Endothelial cell of umbilical vein (primary cell): Measurements from ENCODE around the gene ANXA5. TPM values are rescaled to one million over a fixed set of nuclear protein-coding genes. Genes with fewer than 3 reads are reported as not detected.

Source experiments
- Bru-seq: library from RNA; stranded (reverse); fragments of 400-500 nt; gene quantifications from one replicate; lab custom pipeline; 2021; lab: Mats Ljungman, UMichigan
- BruChase-seq, 2 experiments: library from RNA; stranded (reverse); fragments of 400-500 nt; gene quantifications; one replicate each; lab custom pipeline; 2021; lab: Mats Ljungman, UMichigan
- BruUV-seq: library from RNA; stranded (reverse); fragments of 400-500 nt; replicated peaks from 2 replicates; lab custom pipeline; 2021; lab: Mats Ljungman, UMichigan
- CTCF ChIA-PET: fragments of 300-600, 350-600 bp; sonication (Branson Sonifier 250); formaldehyde crosslinking; loops from one replicate; lab custom pipeline; 2021; ENCODE audit warnings: antibody characterized with exemption, inconsistent platforms; lab: Charles Lee
- POLR2A ChIA-PET: fragments of 300-600, 350-600 bp; sonication (Branson Sonifier 250); formaldehyde crosslinking; loops from one replicate; lab custom pipeline; 2021; ENCODE audit warnings: antibody characterized with exemption, inconsistent platforms; lab: Charles Lee
- DNase-seq: peaks from one replicate; pipeline ENCODE4 v3.0.0-alpha.2; 2011; ENCODE audit warnings: low read depth, low spot score
- FAIRE-seq: peaks from 2 replicates; lab custom pipeline; 2011; peaks lifted over from hg19 to GRCh38; lab: Jason Lieb, UNC
- H2AFZ ChIP-seq: 2 replicates; pipeline ENCODE4 v1.6.0; 2012; ENCODE audit warnings: low read depth, low read length, control low read depth, inconsistent platforms
- H3K27ac ChIP-seq: 2 replicates; pipeline ENCODE4 v1.5.1; 2011; ENCODE audit warnings: low read depth, mild to moderate bottlenecking, control low read depth, low read length, moderate library complexity; ENCODE audit not compliant: insufficient read depth
- H3K27me3 ChIP-seq, 2 experiments: 2 replicates each; pipeline versions ENCODE4 v1.6.0 to v1.6.1; 2011; ENCODE audit warnings: low read length in 2 of 2, mixed read lengths in 1 of 2; ENCODE audit not compliant: control insufficient read depth in 2 of 2, insufficient read depth in 2 of 2
- H3K36me3 ChIP-seq, 2 experiments: 2 replicates in 1 of 2; 3 replicates in 1 of 2; pipeline ENCODE4 v1.5.1; 2011; ENCODE audit warnings: low read length in 2 of 2, mild to moderate bottlenecking in 1 of 2, moderate library complexity in 1 of 2; ENCODE audit not compliant: control insufficient read depth in 2 of 2, insufficient read depth in 2 of 2; ENCODE audit errors: extremely low read depth in 1 of 2
- H3K4me1 ChIP-seq: 3 replicates; pipeline ENCODE4 v1.5.1; 2011; ENCODE audit warnings: mild to moderate bottlenecking, low read length; ENCODE audit not compliant: control insufficient read depth, insufficient read depth; ENCODE audit errors: extremely low read depth
- H3K4me2 ChIP-seq: 2 replicates; pipeline ENCODE4 v1.6.1; 2011; ENCODE audit warnings: low read length, control low read depth, mixed read lengths; ENCODE audit not compliant: insufficient read depth
- H3K4me3 ChIP-seq, 3 experiments: fragments of 200-600 bp in 1 of 3; sonication (generic), shearing (Covaris generic) in 1 of 3; replicated peaks in 1 of 3; 2 replicates each; pipeline ENCODE4 v1.5.1; 2011 to 2016; ENCODE audit warnings: control low read depth in 3 of 3, low read length in 3 of 3, mild to moderate bottlenecking in 2 of 3, inconsistent platforms in 1 of 3, low read depth in 1 of 3, moderate library complexity in 1 of 3; ENCODE audit not compliant: insufficient read depth in 1 of 3
- H3K79me2 ChIP-seq: 2 replicates; pipeline ENCODE4 v1.6.0; 2012; ENCODE audit warnings: low read length, inconsistent platforms; ENCODE audit not compliant: control insufficient read depth, insufficient read depth
- H3K9ac ChIP-seq: replicated peaks from 2 replicates; pipeline ENCODE3; 2011; ENCODE audit warnings: low read length, control low read depth; ENCODE audit not compliant: insufficient read depth; ENCODE audit errors: extremely low read depth
- H3K9me1 ChIP-seq: replicated peaks from 3 replicates; pipeline ENCODE4 v1.6.0; 2011; ENCODE audit warnings: mild to moderate bottlenecking, low read length; ENCODE audit not compliant: control insufficient read depth, insufficient read depth; ENCODE audit errors: extremely low read depth
- H3K9me3 ChIP-seq: replicated peaks from 2 replicates; pipeline ENCODE4 v1.5.1; 2012; ENCODE audit warnings: low read length, inconsistent platforms; ENCODE audit not compliant: control insufficient read depth, insufficient read depth
- H4K20me1 ChIP-seq: replicated peaks from 2 replicates; pipeline ENCODE3; 2011; ENCODE audit warnings: mild to moderate bottlenecking, low read length; ENCODE audit not compliant: control insufficient read depth, insufficient read depth; ENCODE audit errors: extremely low read depth
- CTCF ChIP-seq, 2 donors: IDR thresholded peaks; 1 replicate in 1 of 2; 2 replicates in 1 of 2; pipeline ENCODE4 v1.5.1; 2011; ENCODE audit warnings: low read length in 2 of 2, mild to moderate bottlenecking in 2 of 2, moderate library complexity in 2 of 2, control low read depth in 1 of 2, inconsistent platforms in 1 of 2, low read depth in 1 of 2; ENCODE audit not compliant: insufficient read depth in 1 of 2; ENCODE audit errors: extremely low read depth in 1 of 2
- EZH2 ChIP-seq: IDR thresholded peaks from 2 replicates; pipeline ENCODE4 v1.6.1; 2012; ENCODE audit warnings: borderline replicate concordance, low read depth, mild to moderate bottlenecking, moderate library complexity, low read length, inconsistent platforms; ENCODE audit not compliant: severe bottlenecking
- FOS ChIP-seq: IDR thresholded peaks from 2 replicates; pipeline ENCODE4 v1.6.1; 2011; ENCODE audit warnings: mild to moderate bottlenecking, low read length, moderate library complexity, borderline replicate concordance; ENCODE audit not compliant: insufficient read depth
- GATA2 ChIP-seq: IDR thresholded peaks from 2 replicates; pipeline ENCODE4 v1.7.0; 2011; ENCODE audit warnings: low read depth, mild to moderate bottlenecking, moderate library complexity, mixed read lengths, low read length; ENCODE audit not compliant: insufficient read length, insufficient read depth
- JUN ChIP-seq: IDR thresholded peaks from 2 replicates; pipeline ENCODE4 v1.6.1; 2011; ENCODE audit warnings: borderline replicate concordance, low read depth; ENCODE audit not compliant: insufficient read length, insufficient read depth
- MAX ChIP-seq: IDR thresholded peaks from 2 replicates; pipeline ENCODE4 v1.6.1; 2011; ENCODE audit not compliant: insufficient read depth, insufficient read length
- MYC ChIP-seq: IDR thresholded peaks from one replicate; pipeline ENCODE4 v1.6.1; 2011; ENCODE audit warnings: mild to moderate bottlenecking, low read depth, low read length
- POLR2A ChIP-seq: IDR thresholded peaks from 2 replicates; pipeline ENCODE4 v1.6.1; 2012; ENCODE audit warnings: low read depth, mild to moderate bottlenecking, control low read depth, low read length
- POLR2AphosphoS5 ChIP-seq: IDR thresholded peaks from 2 replicates; pipeline ENCODE4 v1.6.1; 2012; ENCODE audit warnings: low read depth, mild to moderate bottlenecking, control low read depth, low read length, moderate library complexity; ENCODE audit not compliant: insufficient read depth
- dilution Hi-C: fragments of 300-500 bp; cut with MboI; formaldehyde crosslinking; loops from one replicate; pipeline ENCODE4 v1.15.0; 2019; ENCODE audit warnings: low sequenced_read_pairs; ENCODE audit not compliant: extremely low pct_ligation_motif_present
- intact Hi-C: fragments of 100-400 bp; cut with micrococcal nuclease; formaldehyde crosslinking; loops from one replicate; pipeline ENCODE4 v1.10.0; 2022
- long read RNA-seq: library from polyadenylated mRNA; stranded (forward); transcript quantifications from one replicate; pipeline ENCODE4 v2.0.0, GENCODE V29; 2021
- polyA minus RNA-seq, 3 experiments: library from RNA; depleted of rRNA, polyadenylated mRNA; stranded (reverse); fragments of >200 nt; gene quantifications; 1 replicate in 1 of 3; 2 replicates in 2 of 3; pipeline ENCODE4 v1.2.3, GENCODE V29; 2011
- polyA plus RNA-seq, 4 experiments: library from polyadenylated mRNA; depleted of rRNA in 3 of 4; stranded (reverse) in 3 of 4; unstranded in 1 of 4; fragments of >200 nt; gene quantifications; 2 replicates each; pipeline versions ENCODE4 v1.2.1 to v1.2.3, GENCODE V29; 2011 to 2012; ENCODE audit warnings: missing spikeins in 1 of 4
- total RNA-seq: library from RNA; stranded (reverse); gene quantifications from 2 replicates; pipeline ENCODE4 v1.2.3, GENCODE V29; 2021

Gene ANXA5
- total RNA-seq (528 and 529 TPM in 2 replicates), polyA plus RNA-seq (446 and 450 TPM in 2 replicates), polyA minus RNA-seq (237 and 262 TPM in 2 replicates), Bru-seq, nascent RNA (percentile 97 among the genes with signal in this experiment), BruChase-seq, experiment 1, labeled RNA remaining after a 6-hour chase (percentile 96 among the genes with signal in this experiment), BruChase-seq, experiment 2, labeled RNA remaining after a 2-hour chase (percentile 95 among the genes with signal in this experiment)
- 470 and 496 TPM in 2 replicates for polyA plus RNA-seq (2011; cell fraction: cytosol; rRNA removed)
- 367 and 450 TPM in 2 replicates for polyA plus RNA-seq (2011; cell fraction: nucleus; rRNA removed)
- 465 and 669 TPM in 2 replicates for polyA plus RNA-seq (2012)
- polyA minus RNA-seq (2011; cell fraction: cytosol; rRNA and poly(A)+ RNA removed) = 217 TPM
- 153 and 177 TPM in 2 replicates for polyA minus RNA-seq (2011; cell fraction: nucleus; rRNA and poly(A)+ RNA removed)
- long read RNA-seq, transcript ANXA5-201 (13 exons, 1,762 nt) = major isoform, 2,426 of 2,665 reads
- long read RNA-seq, transcript ANXA5-207 (6 exons, 868 nt) = minor isoform, 11 of 2,665 reads
- long read RNA-seq, partial matches to known transcripts = 142 of 2,665 reads
- long read RNA-seq, other reads (novel, unspliced or antisense) = 83 of 2,665 reads

GRCh38 chr4:121696581-121697461 is at the start of gene ANXA5:
TSS of gene ANXA5 (minus strand) at chr4:121696980. CDS start at chr4:121696589, 391 bp downstream.
- peak within 1 kb of the TSS; percentile 97 for H3K9ac ChIP-seq
- TF ChIP-seq EZH2 (no peak), CTCF (IDR thresholded peaks at IDR 0.05; ENCODE audit: extremely low read depth in 1 of 2, insufficient read depth in 1 of 2, low read depth in 1 of 2, low read length in 2 of 2) (peak; percentile 41 to 49), GATA2 (no peak), FOS (no peak), POLR2AphosphoS5 (peak; percentile 97), MAX (no peak), JUN (no peak), MYC (no peak), POLR2A (peak; percentile 93)
- peak within 1 kb of the TSS; percentile 97 for H3K27ac ChIP-seq
- peak within 1 kb of the TSS; percentile 96 for H3K4me2 ChIP-seq
- no peaks in the 10 kb centered on the region for H3K9me1 ChIP-seq
- no peaks in the 10 kb centered on the region for H3K9me3 ChIP-seq
- dilution Hi-C loops = no loop called here
- peak within 1 kb of the TSS; percentile 53 to 86 (median 70) for H3K4me3 ChIP-seq
- H2AFZ ChIP-seq = peak within 1 kb of the TSS; percentile 83
- H3K27me3 ChIP-seq = no peaks in the 10 kb centered on the region
- peaks cover 0 to 8% of the 10 kb centered on the region in 2 experiments for H3K36me3 ChIP-seq
- BruUV-seq = no TSS peak
- peaks cover 47% of the 10 kb centered on the region for H3K79me2 ChIP-seq
- DNase-seq (peak; percentile 88), FAIRE-seq (peak; percentile 84)
- POLR2A ChIA-PET = interaction anchor here (0.6 to 2.1 kb wide), 8 partner anchors 8 to 135 kb away, joined by 3 to 18 read pairs (median 3); no protein-coding TSS in a partner anchor
- H3K4me1 ChIP-seq = peaks cover 33% of the 10 kb centered on the region
- CTCF ChIA-PET = interaction anchor here (0.9 to 2.2 kb wide), 12 partner anchors 8 to 326 kb away, joined by 3 to 31 read pairs (median 8); no protein-coding TSS in a partner anchor
- peaks cover 2% of the 10 kb centered on the region for H4K20me1 ChIP-seq
- intact Hi-C loops = loop anchor here (1.0 to 2.0 kb wide), 4 partner anchors 14 to 104 kb away; partner anchors contain the start of gene EXOSC9
